NCI-H1048 (cell line): ENCODE results near the gene TANGO6.

Source experiments
- DNase-seq: peaks from one replicate; lab custom pipeline; 2025; lab: John Stamatoyannopoulos, UW

The TANGO6 gene

GRCh38 chr16:69100071-69100691, 256.9 kb downstream of the TANGO6 start:
- no peak for DNase-seq

- no peak for DNase-seq
Observed at GRCh38 chr16:69105501-69106361, 262.4 kb downstream of the TANGO6 start, which contains the start of gene HAS3. HAS3 (plus strand) TSS chr16:69105653; CDS start chr16:69109396, 3,743 bp downstream.

GRCh38 chr16:69106491-69107315, 263.4 kb downstream of the TANGO6 start:
- DNase-seq: no peak

GRCh38 chr16:69107316-69107962, 264.1 kb downstream of the TANGO6 start:
- no peak for DNase-seq

- no peak for DNase-seq
Observed at GRCh38 chr16:69108064-69108904, 265.0 kb downstream of the TANGO6 start.

- DNase-seq: no peak
Observed at GRCh38 chr16:69108905-69109252, 265.5 kb downstream of the TANGO6 start.

GRCh38 chr16:69109486-69110270, 266.3 kb downstream of the TANGO6 start:
- DNase-seq: no peak

- no peak for DNase-seq
Observed at GRCh38 chr16:69110406-69110805, 267.1 kb downstream of the TANGO6 start.

- DNase-seq: no peak
Observed at GRCh38 chr16:69111216-69111875, 268.0 kb downstream of the TANGO6 start.

GRCh38 chr16:69111876-69112230, 268.5 kb downstream of the TANGO6 start:
- no peak for DNase-seq

GRCh38 chr16:69112285-69113129, 269.2 kb downstream of the TANGO6 start:
- DNase-seq: no peak

- DNase-seq: no peak
Observed at GRCh38 chr16:69113216-69113615, 269.9 kb downstream of the TANGO6 start.

GRCh38 chr16:69114346-69114975, 271.1 kb downstream of the TANGO6 start:
- no peak for DNase-seq

- no peak for DNase-seq
Observed at GRCh38 chr16:69114976-69115355, 271.6 kb downstream of the TANGO6 start.

- no peak for DNase-seq
Observed at GRCh38 chr16:69115361-69115760, 272.0 kb downstream of the TANGO6 start.

GRCh38 chr16:69115837-69116236, 272.5 kb downstream of the TANGO6 start:
- DNase-seq: no peak

GRCh38 chr16:69116256-69116875, 273.0 kb downstream of the TANGO6 start:
- no peak for DNase-seq

- DNase-seq: no peak
Observed at GRCh38 chr16:69116906-69117305, 273.6 kb downstream of the TANGO6 start.
